ENCODE measurements around the gene CDON.

The CDON gene

GRCh38 chr11:125977333-125977732, 85.3 kb downstream of the CDON start:
- H3K27ac ChIP-seq = no peak overlapping the region
- TF ChIP-seq, protein P1, sequence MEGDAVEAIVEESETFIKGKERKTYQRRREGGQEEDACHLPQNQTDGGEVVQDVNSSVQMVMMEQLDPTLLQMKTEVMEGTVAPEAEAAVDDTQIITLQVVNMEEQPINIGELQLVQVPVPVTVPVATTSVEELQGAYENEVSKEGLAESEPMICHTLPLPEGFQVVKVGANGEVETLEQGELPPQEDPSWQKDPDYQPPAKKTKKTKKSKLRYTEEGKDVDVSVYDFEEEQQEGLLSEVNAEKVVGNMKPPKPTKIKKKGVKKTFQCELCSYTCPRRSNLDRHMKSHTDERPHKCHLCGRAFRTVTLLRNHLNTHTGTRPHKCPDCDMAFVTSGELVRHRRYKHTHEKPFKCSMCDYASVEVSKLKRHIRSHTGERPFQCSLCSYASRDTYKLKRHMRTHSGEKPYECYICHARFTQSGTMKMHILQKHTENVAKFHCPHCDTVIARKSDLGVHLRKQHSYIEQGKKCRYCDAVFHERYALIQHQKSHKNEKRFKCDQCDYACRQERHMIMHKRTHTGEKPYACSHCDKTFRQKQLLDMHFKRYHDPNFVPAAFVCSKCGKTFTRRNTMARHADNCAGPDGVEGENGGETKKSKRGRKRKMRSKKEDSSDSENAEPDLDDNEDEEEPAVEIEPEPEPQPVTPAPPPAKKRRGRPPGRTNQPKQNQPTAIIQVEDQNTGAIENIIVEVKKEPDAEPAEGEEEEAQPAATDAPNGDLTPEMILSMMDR (conservative IDR thresholded peaks at IDR 0.05) = no peak
- TF ChIP-seq ZFX (IDR thresholded peaks at IDR 0.05) = no peak

- H3K27ac ChIP-seq = no peak overlapping the region
- TF ChIP-seq, protein P1 (conservative IDR thresholded peaks at IDR 0.05) = no peak
- TF ChIP-seq ZFX (IDR thresholded peaks at IDR 0.05) = no peak
Observed at GRCh38 chr11:125976156-125976555, 86.5 kb downstream of the CDON start.

GRCh38 chr11:125975634-125976033, 87.0 kb downstream of the CDON start:
- no peak overlapping the region for H3K27ac ChIP-seq
- TF ChIP-seq ZFX (IDR thresholded peaks at IDR 0.05) = no peak
- TF ChIP-seq, protein P1 (conservative IDR thresholded peaks at IDR 0.05) = no peak

DNA sequence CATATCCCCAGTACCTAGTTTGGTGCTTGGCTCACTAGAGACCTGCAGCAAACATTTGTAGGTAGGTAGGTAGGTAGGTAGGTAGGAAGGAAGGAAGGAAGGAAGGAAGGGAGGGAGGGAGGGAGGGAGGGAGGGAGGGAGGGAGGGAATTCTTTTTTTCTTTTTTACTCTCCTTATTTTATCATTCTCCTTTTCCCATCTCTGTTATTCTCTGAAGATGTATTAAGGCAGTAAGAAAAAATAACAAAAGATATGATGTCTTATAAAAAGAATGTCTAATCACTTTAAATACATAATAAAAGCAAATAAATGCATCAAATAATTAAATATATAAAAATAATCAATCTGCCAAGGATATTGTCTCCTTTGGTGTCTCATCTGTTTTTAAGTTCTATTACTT, 88.4 kb downstream of the CDON start:
- no peak overlapping the region for H3K27ac ChIP-seq
- TF ChIP-seq, protein P1 (conservative IDR thresholded peaks at IDR 0.05) = no peak
- no peak for TF ChIP-seq ZFX (IDR thresholded peaks at IDR 0.05)

GRCh38 chr11:125971618-125972017, 91.0 kb downstream of the CDON start:
- TF ChIP-seq, protein P1 (conservative IDR thresholded peaks at IDR 0.05) = no peak
- TF ChIP-seq ZFX (IDR thresholded peaks at IDR 0.05) = no peak
- H3K27ac ChIP-seq = no peak overlapping the region

GRCh38 chr11:125968354-125968753, 94.3 kb downstream of the CDON start:
- no peak for TF ChIP-seq ZFX (IDR thresholded peaks at IDR 0.05)
- TF ChIP-seq, protein P1 (conservative IDR thresholded peaks at IDR 0.05) = no peak
- H3K27ac ChIP-seq = no peak overlapping the region

DNA sequence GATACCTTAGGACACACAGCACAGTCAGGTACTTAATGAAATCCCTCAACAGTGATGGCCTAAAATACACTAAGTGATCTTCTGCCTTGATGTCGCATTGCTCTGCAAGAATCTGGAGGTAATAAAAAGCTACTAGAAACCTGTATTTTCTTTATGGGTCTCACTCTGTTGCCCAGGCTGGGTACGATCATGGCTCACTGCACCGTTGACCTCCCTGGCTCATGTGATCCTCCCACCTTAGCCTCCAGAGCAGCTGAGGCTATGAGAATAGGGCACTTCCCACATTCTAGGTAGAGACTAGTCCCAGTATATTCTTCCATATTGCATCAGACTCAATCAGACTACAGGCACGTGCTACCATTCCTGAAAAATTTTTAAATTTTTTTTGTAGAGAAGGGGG, 95.2 kb downstream of the CDON start:
- TF ChIP-seq ZFX (IDR thresholded peaks at IDR 0.05) = no peak
- TF ChIP-seq, protein P1 (conservative IDR thresholded peaks at IDR 0.05) = no peak

More for the DNA sequence above, 95.2 kb downstream of the CDON start:
- H3K27ac ChIP-seq = no peak overlapping the region
